ENCODE data around the gene MYL6. TPM values are rescaled to one million over a fixed set of nuclear protein-coding genes. Genes with fewer than 3 reads are reported as not detected.

Gene MYL6
- polyA plus RNA-seq, 1 of the 3 experiments (the other 2 are of a cell fraction): 4,697 TPM

DNA sequence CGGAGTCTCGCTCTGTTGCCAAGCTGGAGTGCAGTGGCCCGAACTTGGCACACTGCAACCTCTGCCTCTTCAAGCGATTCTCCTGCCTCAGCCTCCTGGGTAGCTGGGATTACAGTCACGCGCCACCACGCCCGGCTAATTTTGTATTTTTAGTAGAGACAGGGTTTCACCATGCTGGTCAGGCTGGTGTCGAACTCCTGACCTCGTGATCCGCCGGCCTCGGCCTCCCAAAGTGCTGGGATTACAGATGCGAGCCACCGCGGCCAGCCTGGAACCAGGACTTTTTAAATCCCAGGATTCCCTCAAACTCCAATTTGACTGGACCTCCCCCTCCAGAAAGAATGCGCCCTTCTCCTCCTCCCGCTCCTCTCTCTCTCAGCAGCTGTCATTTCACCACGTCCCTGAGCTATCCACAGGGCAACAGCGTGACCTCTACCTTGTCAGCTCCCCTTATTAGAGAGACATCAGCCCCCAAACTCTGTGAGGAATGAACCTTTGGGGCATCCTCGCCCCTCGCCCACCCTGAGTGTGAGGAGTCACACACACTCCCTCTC is 28.1 kb upstream of the MYL6 start:
- Histone ChIP-seq H4K20me1 (ENCODE audit: insufficient read depth) (no peaks in the 10 kb centered on the region), H3F3A (replicated peaks; ENCODE audit: insufficient read depth) (peaks cover 25% of the 10 kb centered on the region), H3K27me3 (ENCODE audit: insufficient read depth) (no peaks in the 10 kb centered on the region), H3K4me3 (ENCODE audit: low read depth in 2 of 2, low read length in 1 of 2) (peak overlapping the region; percentile 67 to 89), H3K9ac (peak overlapping the region; percentile 88), H3K9me2 (no peaks in the 10 kb centered on the region), H3K27ac (ENCODE audit: low read depth in 2 of 2, low read length in 1 of 2) (peak overlapping the region in 1 of 2 experiments; percentile 74; a peak in 1 of 4 replicates), H3K79me2 (ENCODE audit: insufficient read depth) (peaks cover 46% of the 10 kb centered on the region), H3K4me2 (peak overlapping the region; percentile 98), H3K4me1 (ENCODE audit: control insufficient read depth in 1 of 2, insufficient read depth in 2 of 2, low read depth in 1 of 2, low read length in 1 of 2) (peaks cover 13 to 23% of the 10 kb centered on the region in 2 experiments), H3K36me3 (replicated peaks in 1 of 2; ENCODE audit: control insufficient read depth in 1 of 2, insufficient read depth in 2 of 2, low read length in 1 of 2) (peaks cover 38 to 42% of the 10 kb centered on the region in 2 experiments), H3K9me3 (no peaks in the 10 kb centered on the region), H2AFZ (ENCODE audit: low read depth) (no peak overlapping the region)
- ChIA-PET CTCF (interaction anchor here (0.8 to 16.0 kb wide), 8 partner anchors 9 to 204 kb away, joined by 3 to 272 read pairs (median 4); partner anchors contain the start of genes MYL6, PAN2 and SMARCC2), POLR2A (interaction anchor here (0.7 to 2.7 kb wide), 3 partner anchors 12 to 25 kb away, joined by 3 to 14 read pairs (median 4); partner anchors contain the start of gene PA2G4)
- WGBS (ENCODE audit: low lambda C conversion rate): 90% methylated on average over 22 of the region's 22 CpGs
- no peak for DNase-seq
- TF ChIP-seq PBX3 (IDR thresholded peaks at IDR 0.05) (no peak), JUND (IDR thresholded peaks at IDR 0.05) (no peak), RXRA (IDR thresholded peaks at IDR 0.05; ENCODE audit: borderline replicate concordance, low read depth) (no peak), USF1 (IDR thresholded peaks at IDR 0.05; ENCODE audit: borderline replicate concordance, low read depth) (no peak), GATA2 (CRISPR knock-in tag; IDR thresholded peaks at IDR 0.05) (no peak), RFX5 (IDR thresholded peaks at IDR 0.05; ENCODE audit: low read length) (no peak), RCOR1 (IDR thresholded peaks at IDR 0.05; ENCODE audit: low read length) (no peak), SIN3A (IDR thresholded peaks at IDR 0.05; ENCODE audit: borderline replicate concordance, low read depth, low read length) (no peak), MXI1 (IDR thresholded peaks at IDR 0.05; ENCODE audit: low read depth, low read length) (no peak), FOXM1 (IDR thresholded peaks at IDR 0.05; ENCODE audit: low read depth) (no peak), USF2 (IDR thresholded peaks at IDR 0.05; ENCODE audit: borderline replicate concordance, low read depth, low read length) (no peak), FOXJ3 (CRISPR knock-in tag; IDR thresholded peaks at IDR 0.05) (no peak), FOSL2 (IDR thresholded peaks at IDR 0.05; ENCODE audit: borderline replicate concordance, low read depth) (no peak), CTCF (IDR thresholded peaks at IDR 0.05) (no peak), MAX (IDR thresholded peaks at IDR 0.05; ENCODE audit: low read depth) (no peak), EP300 (IDR thresholded peaks at IDR 0.05; ENCODE audit: borderline replicate concordance in 1 of 2, low read depth in 1 of 2, low read length in 1 of 2) (no peak)

Data from SK-N-SH (cell line).